GM21723 (cell line): Measurements from ENCODE around the gene DZIP1L.
A peak's percentile ranks its signal among the peaks of the same experiment; 100 is the strongest.

Source experiments
- ATAC-seq: cut with Tn5 transposase; IDR thresholded peaks from one replicate; pipeline ENCODE4 v1.9.1; 2021; ENCODE audit warnings: mild to moderate bottlenecking, moderate library complexity; ENCODE audit not compliant: unreplicated experiment

Gene DZIP1L

GRCh38 chr3:138038725-138039462 is 76.5 kb downstream of the DZIP1L start:
- no peak for ATAC-seq

- peak; percentile 41 for ATAC-seq
These were observed 78.8 kb downstream of the DZIP1L start for GRCh38 chr3:138036572-138036971.

DNA sequence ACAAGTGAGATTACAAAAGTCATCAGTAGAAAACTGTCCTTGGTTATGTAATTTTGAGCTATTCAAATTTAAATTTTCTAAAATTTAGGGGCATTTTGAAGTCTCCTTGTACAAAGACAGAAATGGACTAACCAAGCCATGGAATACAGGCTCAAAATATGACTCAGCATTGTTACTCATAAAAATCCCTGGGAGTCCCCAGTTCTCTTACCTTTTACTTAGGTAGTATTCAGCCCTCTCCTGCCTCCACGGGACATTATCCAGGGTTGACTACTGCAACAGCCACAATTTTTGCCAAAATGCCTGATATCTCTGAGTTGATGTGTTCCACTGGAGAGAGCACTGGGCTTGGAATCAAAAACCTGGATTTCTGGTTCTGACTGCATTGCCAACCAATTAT is 80.5 kb downstream of the DZIP1L start:
- ATAC-seq, result no peak

DNA sequence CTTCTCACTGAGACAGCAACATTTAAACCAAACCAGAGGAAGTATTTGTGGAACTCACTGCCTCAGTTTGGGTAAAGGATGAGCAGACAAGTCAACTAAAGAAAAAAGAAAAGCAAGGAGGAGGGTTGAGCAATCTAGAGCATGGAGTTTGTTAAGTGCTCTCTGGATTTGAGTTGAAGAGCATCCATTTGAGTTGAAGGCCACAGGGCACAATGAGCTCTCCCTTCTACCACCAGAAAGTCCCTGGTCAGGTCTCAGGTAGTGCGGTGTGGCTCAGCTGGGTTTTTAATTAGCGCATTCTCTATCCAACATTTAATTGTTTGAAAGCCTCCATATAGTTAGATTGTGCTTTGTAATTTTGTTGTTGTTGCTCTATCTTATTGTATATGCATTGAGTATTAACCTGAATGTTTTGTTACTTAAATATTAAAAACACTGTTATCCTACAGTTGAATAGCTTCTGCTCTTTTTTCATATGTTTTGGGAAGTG is 82.2 kb downstream of the DZIP1L start:
- ATAC-seq, result no peak

DNA sequence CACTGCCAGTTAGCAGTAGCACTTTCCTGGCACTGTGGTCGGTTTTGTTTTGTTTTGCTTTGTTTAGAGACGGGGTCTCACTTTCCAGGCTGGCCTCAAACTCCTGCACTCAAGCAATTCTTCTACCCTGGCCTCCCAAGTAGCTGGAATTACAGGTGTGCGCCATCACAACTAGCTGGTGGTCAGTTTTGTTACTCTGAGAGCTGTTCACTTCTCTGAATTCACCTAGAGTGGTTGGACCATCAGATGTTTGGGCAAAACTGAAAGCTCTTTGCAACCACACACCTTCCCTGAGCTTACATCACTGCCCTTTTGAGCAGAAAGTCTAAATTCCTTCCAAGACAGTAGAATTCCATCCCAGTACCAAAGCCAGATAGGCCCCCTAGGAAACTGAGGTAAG is 82.8 kb downstream of the DZIP1L start:
- peak; percentile 46 for ATAC-seq

GRCh38 chr3:138031536-138031935 is 83.9 kb downstream of the DZIP1L start:
- no peak for ATAC-seq

GRCh38 chr3:138030734-138031280 is 84.6 kb downstream of the DZIP1L start:
- no peak for ATAC-seq

DNA sequence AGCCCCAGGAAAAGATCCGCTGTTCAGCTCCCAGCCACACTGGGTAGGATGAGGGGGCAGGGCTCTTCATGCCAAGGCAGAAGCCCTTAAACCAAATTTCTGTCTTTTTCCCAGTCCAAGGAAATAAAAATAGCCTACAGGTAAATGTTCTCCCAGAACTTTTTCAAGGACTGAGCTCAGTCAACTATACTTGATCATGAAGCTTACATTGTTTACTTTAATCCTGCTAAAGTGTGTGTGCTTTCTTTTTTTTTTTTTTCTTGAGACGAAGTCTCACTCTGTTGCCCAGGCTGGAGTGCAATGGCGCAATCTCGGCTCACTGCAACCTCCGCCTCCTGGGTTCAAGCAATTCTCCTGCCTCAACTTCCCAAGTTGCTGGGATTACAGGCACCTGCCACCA is 87.6 kb downstream of the DZIP1L start:
- no peak for ATAC-seq

- ATAC-seq, result no peak
These were observed 89.9 kb downstream of the DZIP1L start for GRCh38 chr3:138025553-138025952.

DNA sequence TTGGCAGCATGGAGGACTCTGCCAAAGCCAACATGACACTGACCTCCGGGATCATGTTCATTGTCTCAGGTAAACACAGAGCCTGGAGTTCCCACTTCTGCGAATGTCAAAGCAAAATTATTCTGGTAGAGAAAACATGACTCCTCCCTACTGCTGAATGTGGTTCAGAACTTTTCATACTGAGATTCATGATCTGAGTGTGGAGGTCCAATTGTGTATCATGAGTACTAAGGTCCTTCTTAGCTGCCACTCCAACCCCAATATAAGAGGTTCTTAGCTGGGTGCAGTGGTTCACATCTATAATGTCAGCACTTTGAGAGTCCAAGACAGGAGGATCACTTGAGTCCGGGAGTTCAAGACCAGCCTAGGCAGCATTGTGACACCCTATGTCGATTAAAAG is 91.7 kb downstream of the DZIP1L start:
- no peak for ATAC-seq

DNA sequence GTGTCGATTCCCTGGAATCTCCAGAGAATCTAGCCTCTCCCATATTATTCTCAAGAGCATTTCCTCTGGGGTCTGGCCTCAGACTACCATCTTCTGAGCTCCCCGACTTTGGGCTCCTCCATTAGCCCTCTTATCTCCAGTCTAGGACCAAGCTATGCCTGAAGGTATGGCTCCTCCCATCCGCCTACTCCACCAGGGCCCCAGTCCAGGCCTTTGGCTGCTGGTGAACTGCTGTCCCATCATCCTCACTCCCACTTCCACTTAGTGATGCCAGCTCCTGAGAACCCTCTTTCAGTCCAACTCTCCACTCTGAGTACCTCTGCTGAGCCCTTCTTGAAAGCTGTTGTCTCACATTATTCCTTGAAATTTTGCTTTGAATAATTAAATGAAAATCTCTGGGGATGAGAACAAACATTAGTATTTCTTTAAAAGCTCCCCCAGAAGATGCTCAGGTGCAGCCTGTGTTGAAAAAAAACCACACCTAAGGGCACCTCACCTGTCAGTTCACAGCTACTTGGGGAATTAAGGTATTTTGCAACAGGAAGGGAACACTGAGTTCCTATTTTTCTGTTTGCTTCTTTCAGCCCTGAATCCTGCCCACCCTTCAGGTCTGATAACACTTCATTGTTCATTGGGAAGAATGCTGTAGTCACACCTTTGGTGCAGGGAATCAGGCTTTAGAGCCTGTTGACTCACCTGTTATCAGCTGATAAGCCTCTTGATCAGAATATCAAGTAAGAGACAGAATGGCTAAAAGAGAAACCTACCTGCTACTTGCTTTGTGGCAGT is 95.9 kb downstream of the DZIP1L start:
- no peak for ATAC-seq

- ATAC-seq, result no peak
These were observed 99.3 kb downstream of the DZIP1L start for GRCh38 chr3:138016065-138016464.

DNA sequence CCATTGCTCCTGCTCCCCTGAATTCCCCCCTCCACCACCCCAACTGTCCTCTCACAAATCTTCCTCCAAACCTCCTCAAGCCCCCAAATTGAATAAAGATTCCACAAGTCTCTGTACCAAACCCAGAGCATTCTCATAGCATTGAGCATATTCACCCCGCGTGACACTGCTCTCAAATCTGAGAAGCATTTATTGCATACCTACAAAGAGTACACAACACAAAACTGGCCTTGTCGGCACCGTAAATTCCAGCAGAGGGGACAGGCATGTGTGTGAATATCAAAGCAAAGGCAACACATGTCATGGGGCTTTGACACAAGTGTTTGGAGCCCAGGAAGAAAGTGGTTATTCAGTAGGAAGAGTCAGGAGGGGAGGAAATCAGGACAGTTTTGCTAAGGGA is 102.9 kb downstream of the DZIP1L start:
- ATAC-seq, result no peak
